Measurements from ENCODE around the gene PMPCA. TPM values are rescaled to one million over a fixed set of nuclear protein-coding genes. Genes with fewer than 3 reads are reported as not detected.
"Not testable (repeated sequence)": the region's sequence is repeated elsewhere in the genome, so short reads cannot be mapped to it uniquely, and the experiment has no call there.

PMPCA gene
- polyA plus RNA-seq, 1 donor (not counting 4 experiments of a cell fraction or from before 2014, with no cell fraction given): 85.9 TPM

- Histone ChIP-seq H3K9me1 (ENCODE audit: control insufficient read depth, extremely low read depth, insufficient read depth, low read length) (no peaks in the 10 kb centered on the region), H3K4me3 (ENCODE audit: control insufficient read depth in 2 of 3, extremely low read depth in 1 of 3, insufficient read depth in 2 of 3, low read depth in 1 of 3, low read length in 3 of 3) (no peak overlapping the region), H3K36me3 (ENCODE audit: control insufficient read depth in 2 of 2, extremely low read depth in 1 of 2, insufficient read depth in 2 of 2, low read length in 2 of 2) (peaks cover 18 to 23% of the 10 kb centered on the region in 2 experiments), H3K27me3 (ENCODE audit: control insufficient read depth, extremely low read depth, insufficient read depth, low read length) (no peaks in the 10 kb centered on the region), H3K9me3 (ENCODE audit: control insufficient read depth, low read depth, low read length) (no peaks in the 10 kb centered on the region), H3K9ac (ENCODE audit: control insufficient read depth, extremely low read depth, insufficient read depth, low read length) (no peak overlapping the region), H3K4me1 (ENCODE audit: control insufficient read depth, extremely low read depth, insufficient read depth, low read length) (peaks cover 15% of the 10 kb centered on the region), H3K27ac (ENCODE audit: control insufficient read depth, insufficient read depth, low read length) (no peak overlapping the region), H3K79me2 (ENCODE audit: control insufficient read depth, insufficient read depth, low read length) (peaks cover 15% of the 10 kb centered on the region), H3K4me2 (ENCODE audit: control insufficient read depth, extremely low read depth, insufficient read depth, low read depth, low read length) (no peak overlapping the region), H4K20me1 (ENCODE audit: control insufficient read depth, extremely low read depth, insufficient read depth, low read length) (no peaks in the 10 kb centered on the region), H2AFZ (ENCODE audit: control insufficient read depth, low read length) (no peak overlapping the region)
- no peak for FAIRE-seq
- dilution Hi-C loops (cut with MboI; ENCODE audit: extremely low pct_ligation_motif_present, low sequenced_read_pairs): no loop called here
- DNase-seq (ENCODE audit: low read depth, low spot score): no peak
- no peak for TF ChIP-seq CTCF (optimal IDR thresholded peaks at IDR 0.05 in 1 of 3, IDR thresholded peaks at IDR 0.05 in 1 of 3, conservative IDR thresholded peaks at IDR 0.05 in 1 of 3; ENCODE audit: extremely low read depth in 1 of 3, insufficient read depth in 2 of 3, low read length in 3 of 3)
Measured at GRCh38 chr9:136404801-136405136, 5.7 kb upstream of the PMPCA start.

- no peak for TF ChIP-seq EZH2 (IDR thresholded peaks at IDR 0.05; ENCODE audit: low read length)
- Histone ChIP-seq H4K20me1 (ENCODE audit: control insufficient read depth, extremely low read depth, insufficient read depth, low read length) (no peaks in the 10 kb centered on the region), H3K9ac (ENCODE audit: control insufficient read depth, extremely low read depth, insufficient read depth, low read length) (no peak overlapping the region), H3K27ac (ENCODE audit: control insufficient read depth, insufficient read depth, low read length) (no peak overlapping the region), H3K4me1 (ENCODE audit: control insufficient read depth, extremely low read depth, insufficient read depth, low read length) (peaks cover 15% of the 10 kb centered on the region), H3K79me2 (ENCODE audit: control insufficient read depth, insufficient read depth, low read length) (peaks cover 18% of the 10 kb centered on the region), H3K9me1 (ENCODE audit: control insufficient read depth, extremely low read depth, insufficient read depth, low read length) (no peaks in the 10 kb centered on the region), H3K9me3 (ENCODE audit: control insufficient read depth, low read depth, low read length) (no peaks in the 10 kb centered on the region), H3K4me2 (ENCODE audit: control insufficient read depth, extremely low read depth, insufficient read depth, low read depth, low read length) (no peak overlapping the region), H3K36me3 (ENCODE audit: control insufficient read depth in 2 of 2, extremely low read depth in 1 of 2, insufficient read depth in 2 of 2, low read length in 2 of 2) (peaks cover 18 to 23% of the 10 kb centered on the region in 2 experiments), H3K27me3 (ENCODE audit: control insufficient read depth, extremely low read depth, insufficient read depth, low read length) (no peaks in the 10 kb centered on the region), H3K4me3 (ENCODE audit: control insufficient read depth in 2 of 3, extremely low read depth in 1 of 3, insufficient read depth in 2 of 3, low read depth in 1 of 3, low read length in 3 of 3) (no peak overlapping the region), H2AFZ (ENCODE audit: control insufficient read depth, low read length) (no peak overlapping the region)
- FAIRE-seq: no peak
- dilution Hi-C loops (cut with MboI; ENCODE audit: extremely low pct_ligation_motif_present, low sequenced_read_pairs): no loop called here
- DNase-seq (ENCODE audit: low read depth, low spot score): no peak
Measured at GRCh38 chr9:136405481-136405880, 5.0 kb upstream of the PMPCA start.

- FAIRE-seq; H3K9me1 ChIP-seq (ENCODE audit: control insufficient read depth, extremely low read depth, insufficient read depth, low read length); H3K4me3 ChIP-seq (ENCODE audit: control insufficient read depth in 2 of 3, extremely low read depth in 1 of 3, insufficient read depth in 2 of 3, low read depth in 1 of 3, low read length in 3 of 3); H3K27ac ChIP-seq (ENCODE audit: control insufficient read depth, insufficient read depth, low read length); H3K27me3 ChIP-seq (ENCODE audit: control insufficient read depth, extremely low read depth, insufficient read depth, low read length); DNase-seq (ENCODE audit: low read depth, low spot score); H2AFZ ChIP-seq (ENCODE audit: control insufficient read depth, low read length); H3K9me3 ChIP-seq (ENCODE audit: control insufficient read depth, low read depth, low read length); dilution Hi-C loops (cut with MboI; ENCODE audit: extremely low pct_ligation_motif_present, low sequenced_read_pairs); H4K20me1 ChIP-seq (ENCODE audit: control insufficient read depth, extremely low read depth, insufficient read depth, low read length); H3K4me2 ChIP-seq (ENCODE audit: control insufficient read depth, extremely low read depth, insufficient read depth, low read depth, low read length); H3K9ac ChIP-seq (ENCODE audit: control insufficient read depth, extremely low read depth, insufficient read depth, low read length): not testable (repeated sequence)
- peaks cover 18 to 21% of the 10 kb centered on the region in 2 experiments for H3K36me3 ChIP-seq (ENCODE audit: control insufficient read depth in 2 of 2, extremely low read depth in 1 of 2, insufficient read depth in 2 of 2, low read length in 2 of 2)
- H3K4me1 ChIP-seq (ENCODE audit: control insufficient read depth, extremely low read depth, insufficient read depth, low read length): peaks cover 15% of the 10 kb centered on the region
- peaks cover 22% of the 10 kb centered on the region for H3K79me2 ChIP-seq (ENCODE audit: control insufficient read depth, insufficient read depth, low read length)
Measured at GRCh38 chr9:136405904-136406303, 4.6 kb upstream of the PMPCA start.

GRCh38 chr9:136407061-136407460 lies 3.4 kb upstream of the PMPCA start:
- H3K4me2 ChIP-seq (ENCODE audit: control insufficient read depth, extremely low read depth, insufficient read depth, low read depth, low read length); H3K9me3 ChIP-seq (ENCODE audit: control insufficient read depth, low read depth, low read length); H2AFZ ChIP-seq (ENCODE audit: control insufficient read depth, low read length); H4K20me1 ChIP-seq (ENCODE audit: control insufficient read depth, extremely low read depth, insufficient read depth, low read length); H3K9me1 ChIP-seq (ENCODE audit: control insufficient read depth, extremely low read depth, insufficient read depth, low read length); H3K9ac ChIP-seq (ENCODE audit: control insufficient read depth, extremely low read depth, insufficient read depth, low read length); H3K27me3 ChIP-seq (ENCODE audit: control insufficient read depth, extremely low read depth, insufficient read depth, low read length); H3K27ac ChIP-seq (ENCODE audit: control insufficient read depth, insufficient read depth, low read length); H3K4me3 ChIP-seq (ENCODE audit: control insufficient read depth in 2 of 3, extremely low read depth in 1 of 3, insufficient read depth in 2 of 3, low read depth in 1 of 3, low read length in 3 of 3); FAIRE-seq; dilution Hi-C loops (cut with MboI; ENCODE audit: extremely low pct_ligation_motif_present, low sequenced_read_pairs); DNase-seq (ENCODE audit: low read depth, low spot score): not testable (repeated sequence)
- peaks cover 20 to 22% of the 10 kb centered on the region in 2 experiments for H3K36me3 ChIP-seq (ENCODE audit: control insufficient read depth in 2 of 2, extremely low read depth in 1 of 2, insufficient read depth in 2 of 2, low read length in 2 of 2)
- H3K4me1 ChIP-seq (ENCODE audit: control insufficient read depth, extremely low read depth, insufficient read depth, low read length): peaks cover 24% of the 10 kb centered on the region
- peaks cover 34% of the 10 kb centered on the region for H3K79me2 ChIP-seq (ENCODE audit: control insufficient read depth, insufficient read depth, low read length)

All from keratinocyte (primary cell).